Mesodermal cell (in vitro differentiated cells): ENCODE results near the gene ATP6V0C.
"Not testable (repeated sequence)": the region's sequence is repeated elsewhere in the genome, so short reads cannot be mapped to it uniquely, and the experiment has no call there.

Experiments
- H3K27ac ChIP-seq: 2 replicates; pipeline ENCODE4 v1.7.0; 2013; ENCODE audit warnings: mild to moderate bottlenecking, low read depth, low read length, moderate library complexity; ENCODE audit not compliant: severe bottlenecking
- H3K36me3 ChIP-seq: 2 replicates; pipeline ENCODE4 v1.7.1; 2013; ENCODE audit warnings: mild to moderate bottlenecking, low read length, moderate library complexity; ENCODE audit not compliant: control insufficient read depth, insufficient read depth
- H3K4me1 ChIP-seq: one replicate; pipeline ENCODE4 v1.7.1; 2013; ENCODE audit warnings: mild to moderate bottlenecking, low read length; ENCODE audit not compliant: insufficient read depth, control insufficient read depth, poor library complexity, severe bottlenecking
- H3K4me3 ChIP-seq: 2 replicates; pipeline ENCODE4 v1.7.0; 2013; ENCODE audit warnings: low read length, control low read depth, mild to moderate bottlenecking; ENCODE audit not compliant: insufficient read depth, poor library complexity, severe bottlenecking; ENCODE audit errors: extremely low read depth
- H3K9me3 ChIP-seq: 2 replicates; pipeline ENCODE4 v1.7.1; 2013; ENCODE audit warnings: mild to moderate bottlenecking, low read length, moderate library complexity; ENCODE audit not compliant: control insufficient read depth
- WGBS, 2 experiments: methylation state at CpG; one replicate each; pipeline ENCODE4 v1.1.5; 2013; ENCODE audit warnings: missing lambda C conversion rate in 2 of 2; ENCODE audit not compliant: insufficient coverage in 2 of 2; 5-methylcytosine and 5-hydroxymethylcytosine counted together

ATP6V0C gene

GRCh38 chr16:2543771-2544170 is 30.0 kb downstream of the ATP6V0C start:
- H3K4me3 ChIP-seq, H3K4me1 ChIP-seq, H3K9me3 ChIP-seq, H3K27ac ChIP-seq: not testable (repeated sequence)
- 98 to 100% methylated on average over 4 to 7 of the region's 14 CpGs for WGBS, 2 experiments
- peaks cover 22% of the 10 kb centered on the region for H3K36me3 ChIP-seq

GRCh38 chr16:2550283-2550878 is 36.6 kb downstream of the ATP6V0C start:
- not testable (repeated sequence) for H3K4me3 ChIP-seq, H3K36me3 ChIP-seq, H3K27ac ChIP-seq, H3K9me3 ChIP-seq, H3K4me1 ChIP-seq
- no CpG with 5 or more reads among the region's 14 CpGs for WGBS, 2 experiments

- H3K4me3 ChIP-seq, H3K4me1 ChIP-seq, H3K36me3 ChIP-seq, H3K9me3 ChIP-seq, H3K27ac ChIP-seq: not testable (repeated sequence)
- WGBS, 2 experiments, result 90% methylated on average over 2 of the region's 17 CpGs; no CpG with 5 or more reads in 1 of the 2 experiments
Measured at GRCh38 chr16:2551420-2551889, 37.7 kb downstream of the ATP6V0C start.

GRCh38 chr16:2554709-2555425 is 41.1 kb downstream of the ATP6V0C start:
- whole genome bisulfite sequencing, 2 experiments, result no CpG with 5 or more reads among the region's 13 CpGs
- H3K4me1 ChIP-seq, H3K9me3 ChIP-seq, H3K36me3 ChIP-seq, H3K27ac ChIP-seq, H3K4me3 ChIP-seq: not testable (repeated sequence)

- not testable (repeated sequence) for H3K27ac ChIP-seq, H3K4me1 ChIP-seq, H3K4me3 ChIP-seq, H3K36me3 ChIP-seq, H3K9me3 ChIP-seq
- no CpG with 5 or more reads among the region's 15 CpGs for WGBS, 2 experiments
Measured at GRCh38 chr16:2557150-2557549, 43.4 kb downstream of the ATP6V0C start.

- WGBS, 2 experiments, result 90% methylated on average over 2 of the region's 17 CpGs; no CpG with 5 or more reads in 1 of the 2 experiments
- not testable (repeated sequence) for H3K9me3 ChIP-seq, H3K4me3 ChIP-seq, H3K36me3 ChIP-seq, H3K27ac ChIP-seq, H3K4me1 ChIP-seq
Measured at GRCh38 chr16:2560131-2560797, 46.5 kb downstream of the ATP6V0C start.

- not testable (repeated sequence) for H3K4me1 ChIP-seq, H3K9me3 ChIP-seq, H3K4me3 ChIP-seq, H3K27ac ChIP-seq, H3K36me3 ChIP-seq
- 20% methylated on average over 2 of the region's 4 CpGs; no CpG with 5 or more reads in 1 of the 2 experiments for WGBS, 2 experiments
Measured at GRCh38 chr16:2560798-2561133, 47.0 kb downstream of the ATP6V0C start.

- no CpG with 5 or more reads among the region's 6 CpGs for WGBS, 2 experiments
- not testable (repeated sequence) for H3K4me3 ChIP-seq, H3K36me3 ChIP-seq, H3K27ac ChIP-seq, H3K4me1 ChIP-seq, H3K9me3 ChIP-seq
Measured at GRCh38 chr16:2567506-2567905, 53.8 kb downstream of the ATP6V0C start.

GRCh38 chr16:2568573-2568972 is 54.8 kb downstream of the ATP6V0C start:
- H3K4me1 ChIP-seq, H3K4me3 ChIP-seq, H3K9me3 ChIP-seq, H3K36me3 ChIP-seq, H3K27ac ChIP-seq: not testable (repeated sequence)
- WGBS, 2 experiments, result no CpG with 5 or more reads among the region's 11 CpGs
